GM12878 (cell line): ENCODE measurements around the gene IGSF23. TPM values are rescaled to one million over a fixed set of nuclear protein-coding genes. Genes with fewer than 3 reads are reported as not detected.

Source experiments
- ATAC-seq: fragments of 200-7000 bp; cut with Tn5 transposase; 3 replicates; pipeline ENCODE4 v1.9.1; 2020; ENCODE audit warnings: mild to moderate bottlenecking, moderate library complexity
- BruUV-seq: library from RNA; stranded (reverse); fragments of 400-500 nt; replicated peaks from 2 replicates; lab custom pipeline; 2021; lab: Mats Ljungman, UMichigan
- CTCF ChIA-PET: fragments of 300-600 bp; sonication (Branson Sonifier 250); formaldehyde crosslinking; extraction: SDS; loops from one replicate; lab custom pipeline; 2021; ENCODE audit warnings: inconsistent platforms; lab: Yijun Ruan, JAX
- POLR2A ChIA-PET: fragments of 350-600 bp; formaldehyde crosslinking; extraction: SDS; loops from one replicate; lab custom pipeline; 2021; ENCODE audit warnings: inconsistent platforms; lab: Charles Lee
- RAD21 ChIA-PET: fragments of 300-600 bp; sonication (Branson Sonifier 250); formaldehyde crosslinking; loops from one replicate; lab custom pipeline; 2023; ENCODE audit warnings: antibody characterized with exemption; ENCODE audit not compliant: unreplicated experiment; lab: Charles Lee
- SMC1A ChIA-PET: fragments of 300-600 bp; sonication (Branson Sonifier 250); formaldehyde crosslinking; loops from one replicate; lab custom pipeline; 2023; ENCODE audit not compliant: unreplicated experiment, uncharacterized antibody; lab: Charles Lee
- DNase-seq: peaks from one replicate; pipeline ENCODE4 v3.0.0-alpha.2; 2011; ENCODE audit warnings: low read depth, low spot score
- FAIRE-seq: peaks from 3 replicates; lab custom pipeline; 2011; peaks lifted over from hg19 to GRCh38; lab: Jason Lieb, UNC
- H2AFZ ChIP-seq: 2 replicates; pipeline ENCODE4 v1.6.0; 2011; ENCODE audit warnings: low read depth, low read length, control low read depth; ENCODE audit not compliant: control insufficient read depth
- H3K27ac ChIP-seq: 2 replicates; pipeline ENCODE4 v1.5.1; 2011; ENCODE audit warnings: control low read depth; ENCODE audit not compliant: control insufficient read depth, insufficient read depth
- H3K27me3 ChIP-seq, 2 experiments: replicated peaks in 1 of 2; 2 replicates each; pipeline versions ENCODE4 v1.6.0 to v1.6.1; 2011; ENCODE audit warnings: low read length in 1 of 2; ENCODE audit not compliant: control insufficient read depth in 2 of 2, insufficient read depth in 2 of 2
- H3K36me3 ChIP-seq, 2 experiments: 2 replicates each; pipeline ENCODE4 v1.5.1; 2011; ENCODE audit warnings: low read length in 1 of 2; ENCODE audit not compliant: control insufficient read depth in 2 of 2, insufficient read depth in 2 of 2
- H3K4me1 ChIP-seq: 2 replicates; pipeline ENCODE4 v1.6.1; 2011; ENCODE audit warnings: mild to moderate bottlenecking, low read length, moderate library complexity, mixed read lengths; ENCODE audit not compliant: control insufficient read depth, insufficient read depth
- H3K4me2 ChIP-seq: 2 replicates; pipeline ENCODE4 v1.6.0; 2011; ENCODE audit warnings: control low read depth; ENCODE audit not compliant: control insufficient read depth, insufficient read depth
- H3K4me3 ChIP-seq: fragments of 200-600 bp; sonication (generic); 2 replicates; pipeline ENCODE4 v1.5.1; 2016
- H3K79me2 ChIP-seq: 2 replicates; pipeline ENCODE4 v1.6.0; 2011; ENCODE audit warnings: low read length; ENCODE audit not compliant: control insufficient read depth, insufficient read depth
- H3K9ac ChIP-seq: 2 replicates; pipeline ENCODE4 v1.8.0; 2011; ENCODE audit warnings: low read length, control low read depth, mixed read lengths; ENCODE audit not compliant: control insufficient read depth, insufficient read depth
- H3K9me3 ChIP-seq: replicated peaks from 3 replicates; pipeline ENCODE4 v1.5.1; 2011; ENCODE audit warnings: mild to moderate bottlenecking, low read length; ENCODE audit not compliant: control insufficient read depth, insufficient read depth
- H4K20me1 ChIP-seq: 2 replicates; pipeline ENCODE4 v1.6.0; 2011; ENCODE audit not compliant: control insufficient read depth, insufficient read depth
- KDM1A ChIP-seq: fragments of 200-600 bp; sonication (generic); IDR thresholded peaks from 2 replicates; pipeline ENCODE4 v1.6.1; 2016; ENCODE audit warnings: borderline replicate concordance
- KLF5 ChIP-seq: fragments of 450-650 bp; IDR thresholded peaks from 2 replicates; pipeline ENCODE4 v1.6.1; 2014; ENCODE audit warnings: mild to moderate bottlenecking; ENCODE audit not compliant: partially characterized antibody
- MXI1 ChIP-seq: fragments of 150-350 bp; IDR thresholded peaks from 2 replicates; pipeline ENCODE4 v1.6.1; 2011; ENCODE audit warnings: low read depth, mild to moderate bottlenecking, inconsistent platforms, low read length, improper control_type of control experiment
- NFIC ChIP-seq: IDR thresholded peaks from 2 replicates; pipeline ENCODE4 v1.6.1; 2012; ENCODE audit warnings: low read depth, mild to moderate bottlenecking, inconsistent platforms, low read length, moderate library complexity
- SKIL ChIP-seq: fragments of 450-650 bp; IDR thresholded peaks from 2 replicates; pipeline ENCODE4 v1.6.1; 2017; ENCODE audit warnings: mild to moderate bottlenecking, low read depth, inconsistent platforms; ENCODE audit not compliant: poor library complexity, severe bottlenecking
- YY1 ChIP-seq: IDR thresholded peaks from 2 replicates; pipeline ENCODE4 v1.6.1; 2011; ENCODE audit warnings: low read depth, mild to moderate bottlenecking, low read length
- WGBS: methylation state at CpG from one replicate; pipeline ENCODE4 v1.1.6; 2016; ENCODE audit warnings: low lambda C conversion rate; ENCODE audit not compliant: insufficient replicate concordance, insufficient coverage; ENCODE audit errors: missing lambda C conversion rate; 5-methylcytosine and 5-hydroxymethylcytosine counted together
- in situ Hi-C: fragments of 300-500 bp; cut with MboI; formaldehyde crosslinking; loops from 9 replicates; pipeline ENCODE4 v1.14.3; 2018; ENCODE audit warnings: mixed read lengths
- intact Hi-C: fragments of 100-400 bp; cut with micrococcal nuclease; formaldehyde crosslinking; loops from one replicate; pipeline ENCODE4 v1.14.2; 2022; ENCODE audit not compliant: unreplicated experiment
- polyA plus RNA-seq, 11 experiments: library from polyadenylated mRNA; depleted of rRNA in 4 of 11; unstranded in 6 of 11; stranded (reverse) in 5 of 11; fragments of >200 nt; fragmentation: Nextera tagmentation in 4 of 11; fragmentation: Illumina TruSeq in 1 of 11; extraction: Ambion mirVana in 4 of 11; extraction: Trizol in 1 of 11; gene quantifications; 1 replicate in 1 of 11; 2 replicates in 10 of 11; pipeline versions ENCODE4 v1.2.1 to v1.2.3, GENCODE V29; 2011 to 2016; ENCODE audit warnings: inconsistent platforms in 2 of 11, missing spikeins in 2 of 11, low read depth in 1 of 11
- total RNA-seq, 4 experiments: library from RNA; depleted of rRNA in 3 of 4; stranded (reverse); fragments of >200 nt in 3 of 4; fragmentation: Illumina TruSeq in 1 of 4; extraction: Trizol in 1 of 4; gene quantifications; 2 replicates each; pipeline versions ENCODE4 v1.2.1 to v1.2.3, GENCODE V29; 2013 to 2021

The IGSF23 gene
- total and polyA plus RNA-seq, 10 of the 15 experiments (the other 5 are each of a cell fraction or from before 2014, with no cell fraction given) = not detected

- no peaks in the 10 kb centered on the region for H3K4me1 ChIP-seq
- no peak for ATAC-seq
- TF ChIP-seq KLF5 (no peak), YY1 (no peak), NFIC (no peak), SKIL (no peak), KDM1A (no peak), MXI1 (no peak)
- TF ChIP-seq, all 136 proteins: peak for 0
- in situ Hi-C loops = no loop called here
- Histone ChIP-seq H3K27ac (no peak overlapping the region), H3K4me3 (no peak overlapping the region), H3K27me3 (peaks cover 0 to 2% of the 10 kb centered on the region in 2 experiments; a peak in 1 of 4 replicates), H3K9ac (no peak overlapping the region), H3K36me3 (no peaks in the 10 kb centered on the region), H3K79me2 (no peaks in the 10 kb centered on the region), H4K20me1 (no peaks in the 10 kb centered on the region), H3K4me2 (no peak overlapping the region), H3K9me3 (no peaks in the 10 kb centered on the region), H2AFZ (no peak overlapping the region)
- ChIA-PET RAD21 (no interaction called here), POLR2A (no interaction called here), CTCF (interaction anchor here (1.6 kb wide), 1 partner anchor 12 kb away, joined by 8 read pairs; no protein-coding TSS in a partner anchor), SMC1A (no interaction called here)
- BruUV-seq = no TSS peak
- 5% methylated on average over 1 of the region's 1 CpG for WGBS
- intact Hi-C loops = no loop called here
- DNase-seq = no peak
- FAIRE-seq = no peak
Observed at GRCh38 chr19:44642377-44642776, 29.0 kb downstream of the IGSF23 start.
